Breast epithelium (tissue), 4 donors: ENCODE results near the gene PTPN6. TPM values are rescaled to one million over a fixed set of nuclear protein-coding genes. Genes with fewer than 3 reads are reported as not detected.

Experiments used
- DNase-seq, 2 donors: peaks; one replicate each; pipeline ENCODE4 v3.0.0-alpha.2; 2019; ENCODE audit warnings: low spot score in 2 of 2
- H3K27ac ChIP-seq, 2 donors: fragments of 200-600 bp; sonication (generic) in 1 of 2; one replicate each; pipeline ENCODE4 v1.5.1; 2016 to 2019; ENCODE audit warnings: mild to moderate bottlenecking in 1 of 2
- H3K27me3 ChIP-seq, 2 donors: fragments of 200-600 bp; sonication (generic) in 1 of 2; one replicate each; pipeline versions ENCODE4 v1.5.1 to v1.6.0; 2017 to 2019; ENCODE audit warnings: control low read depth in 1 of 2, mild to moderate bottlenecking in 1 of 2
- H3K36me3 ChIP-seq: fragments of 200-600 bp; one replicate; pipeline ENCODE4 v1.5.1; 2019
- H3K4me1 ChIP-seq, 2 donors: fragments of 200-600 bp; sonication (generic); one replicate each; pipeline ENCODE4 v1.5.1; 2016 to 2019; ENCODE audit warnings: control low read depth in 1 of 2
- H3K4me3 ChIP-seq, 3 donors: fragments of 200-600 bp; sonication (generic); 1 replicate in 2 of 3; 2 replicates in 1 of 3; pipeline ENCODE4 v1.5.1; 2016 to 2019; ENCODE audit warnings: mild to moderate bottlenecking in 3 of 3, moderate library complexity in 2 of 3
- H3K9me3 ChIP-seq, 2 donors: fragments of 200-600 bp; sonication (generic) in 1 of 2; one replicate each; pipeline ENCODE4 v1.5.1; 2016 to 2019; ENCODE audit warnings: control low read depth in 1 of 2
- CTCF ChIP-seq, 3 donors: fragments of 450-650 bp; IDR thresholded peaks; one replicate each; pipeline ENCODE4 v1.5.1; 2016 to 2017; ENCODE audit warnings: antibody characterized with exemption in 3 of 3, mild to moderate bottlenecking in 3 of 3, moderate library complexity in 3 of 3
- POLR2A ChIP-seq: fragments of 450-650 bp; IDR thresholded peaks from one replicate; pipeline ENCODE4 v1.6.1; 2016; ENCODE audit warnings: antibody characterized with exemption, mild to moderate bottlenecking, moderate library complexity
- POLR2AphosphoS5 ChIP-seq, 3 donors: sonication (generic); formaldehyde crosslinking; IDR thresholded peaks; one replicate each; pipeline ENCODE4 v1.6.1; 2017; ENCODE audit warnings: antibody characterized with exemption in 3 of 3
- intact Hi-C: fragments of 100-400 bp; cut with DNase I; formaldehyde crosslinking; loops from one replicate; pipeline ENCODE4 v1.15.1; 2023; ENCODE audit warnings: low total_unique reads
- total RNA-seq, 3 donors: library from RNA; depleted of rRNA; stranded (reverse); fragments of >200 nt; gene quantifications; one replicate each; pipeline ENCODE4 v1.1.0, GENCODE V29; 2016

The PTPN6 gene
- total RNA-seq, 3 donors from 2014 or later: 14.7 to 28.0 (median 20.3) TPM

DNA sequence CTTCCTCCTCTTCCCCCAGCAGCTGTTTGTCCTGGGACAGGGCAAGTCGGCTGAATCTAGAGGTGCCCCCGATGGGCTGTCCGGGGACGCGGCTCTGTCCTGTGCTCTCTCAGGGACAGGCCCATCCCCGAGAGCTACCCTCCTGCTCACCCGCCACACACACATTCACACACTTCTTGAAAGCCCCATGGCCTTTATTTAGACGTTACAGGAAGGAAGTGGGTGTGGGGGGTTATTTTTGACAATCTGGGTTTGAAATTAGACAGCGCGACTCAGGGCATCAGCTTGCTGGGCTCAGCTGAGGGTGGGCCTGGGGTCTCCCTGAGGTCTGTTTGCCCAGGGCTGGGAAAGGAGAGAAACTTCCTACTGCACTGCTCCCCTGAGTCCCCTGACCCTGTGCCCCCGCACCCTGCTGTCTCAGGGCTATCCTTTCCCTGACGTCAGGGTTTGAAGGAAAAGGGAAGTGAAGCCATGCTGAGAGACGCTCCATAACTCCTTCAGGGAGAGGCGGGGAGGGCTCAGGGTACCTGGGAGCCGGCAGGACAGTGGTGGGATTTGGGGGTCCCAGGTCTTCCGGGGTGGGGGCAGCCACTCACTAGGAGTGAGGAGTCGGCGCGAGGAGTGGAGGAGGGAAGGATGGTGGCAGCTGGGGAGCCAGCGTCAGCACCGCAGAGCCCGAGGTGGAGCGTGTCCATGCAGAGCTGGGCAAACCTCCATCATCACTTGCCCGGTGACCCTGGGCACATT, 8.1 kb downstream of the PTPN6 start:
- H3K4me3 ChIP-seq: no peak overlapping the region
- peak overlapping the region; percentile 65 to 98 for H3K27ac ChIP-seq
- H3K27me3 ChIP-seq: no peaks in the 10 kb centered on the region
- intact Hi-C loops: no loop called here
- no peak for DNase-seq
- no peaks in the 10 kb centered on the region for H3K36me3 ChIP-seq
- no peak for TF ChIP-seq POLR2AphosphoS5 (IDR thresholded peaks at IDR 0.05)
- no peaks in the 10 kb centered on the region for H3K9me3 ChIP-seq
- H3K4me1 ChIP-seq: peaks cover 4 to 10% of the 10 kb centered on the region in 2 donors

- no peaks in the 10 kb centered on the region for H3K27me3 ChIP-seq
- no peaks in the 10 kb centered on the region for H3K9me3 ChIP-seq
- peak overlapping the region; percentile 98 to 99 for H3K27ac ChIP-seq
- intact Hi-C loops: loop anchor here (10.0 kb wide), 1 partner anchor 95 kb away; the partner anchor contains the start of gene TPI1
- TF ChIP-seq POLR2A (no peak), POLR2AphosphoS5 (IDR thresholded peaks at IDR 0.05) (no peak), CTCF (IDR thresholded peaks at IDR 0.05) (no peak)
- peaks cover 8 to 17% of the 10 kb centered on the region in 2 donors for H3K4me1 ChIP-seq
- no peaks in the 10 kb centered on the region for H3K36me3 ChIP-seq
- H3K4me3 ChIP-seq: no peak overlapping the region
- DNase-seq: no peak
Measured at GRCh38 chr12:6959805-6960592, 8.8 kb downstream of the PTPN6 start.

- Histone ChIP-seq H3K27me3 (no peaks in the 10 kb centered on the region), H3K4me1 (peaks cover 8 to 22% of the 10 kb centered on the region in 2 donors), H3K9me3 (no peaks in the 10 kb centered on the region), H3K36me3 (no peaks in the 10 kb centered on the region), H3K4me3 (peak overlapping the region in 2 of 3 donors; percentile 76 to 78), H3K27ac (peak overlapping the region; percentile 98 to 99)
- no peak for DNase-seq
- intact Hi-C loops: loop anchor here (10.0 kb wide), 1 partner anchor 96 kb away; the partner anchor contains the start of gene TPI1
- no peak for TF ChIP-seq POLR2AphosphoS5 (IDR thresholded peaks at IDR 0.05)
- no peak for TF ChIP-seq POLR2A
- peak in 1 of 3 donors; percentile 12 for TF ChIP-seq CTCF (IDR thresholded peaks at IDR 0.05)
Measured at GRCh38 chr12:6960593-6961277, 9.6 kb downstream of the PTPN6 start.

DNA sequence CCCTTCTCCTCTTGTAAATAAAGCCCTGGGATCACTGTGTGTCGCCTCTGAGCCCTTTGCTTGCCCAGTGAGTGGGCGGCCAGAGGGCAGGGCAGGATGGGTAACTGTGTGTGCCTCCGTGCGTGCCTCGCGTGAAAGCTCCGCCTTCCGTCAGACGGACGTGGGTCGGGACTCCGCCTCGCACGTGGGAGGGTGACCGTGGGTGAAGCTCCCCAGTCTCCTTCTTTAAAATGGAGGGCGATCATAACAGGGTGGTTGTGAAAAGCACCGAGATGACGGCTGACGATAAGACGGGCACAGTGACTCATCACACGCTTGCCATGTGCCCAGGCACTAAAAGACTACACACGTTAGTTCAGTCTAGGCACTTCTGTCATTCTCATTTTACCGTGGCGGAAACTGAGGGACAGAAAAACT, 10.1 kb downstream of the PTPN6 start:
- H3K4me1 ChIP-seq: peaks cover 8 to 22% of the 10 kb centered on the region in 2 donors

More for the DNA sequence above, 10.1 kb downstream of the PTPN6 start:
- no peak for TF ChIP-seq CTCF (IDR thresholded peaks at IDR 0.05)
- TF ChIP-seq POLR2A: no peak
- TF ChIP-seq POLR2AphosphoS5 (IDR thresholded peaks at IDR 0.05): peak in 2 of 3 donors; percentile 47 to 55
- H3K9me3 ChIP-seq: no peaks in the 10 kb centered on the region
- H3K4me3 ChIP-seq: peak overlapping the region; percentile 24 to 78 (median 76)
- H3K27me3 ChIP-seq: no peaks in the 10 kb centered on the region
- peak overlapping the region; percentile 98 to 99 for H3K27ac ChIP-seq
- peak; percentile 77 to 79 for DNase-seq
- H3K36me3 ChIP-seq: no peaks in the 10 kb centered on the region
- intact Hi-C loops: loop anchor here (10.0 kb wide), 1 partner anchor 96 kb away; the partner anchor contains the start of gene TPI1
